GM19438 (cell line): ENCODE data around the gene JMJD8.

Source experiments
- ATAC-seq: cut with Tn5 transposase; IDR thresholded peaks from one replicate; pipeline ENCODE4 v1.9.1; 2021; ENCODE audit warnings: low read depth; ENCODE audit not compliant: unreplicated experiment

The JMJD8 gene

GRCh38 chr16:678209-678857, 5.8 kb downstream of the JMJD8 start:
- no peak for ATAC-seq

- no peak for ATAC-seq
These were observed 6.6 kb downstream of the JMJD8 start for GRCh38 chr16:677316-678190.

- no peak for ATAC-seq
These were observed 7.2 kb downstream of the JMJD8 start for GRCh38 chr16:676913-677312.

- ATAC-seq: no peak
These were observed 7.6 kb downstream of the JMJD8 start for GRCh38 chr16:676565-676902.

GRCh38 chr16:675884-676564, 8.1 kb downstream of the JMJD8 start:
- ATAC-seq: no peak

GRCh38 chr16:674968-675883, 8.9 kb downstream of the JMJD8 start, which contains the start of gene RHBDL1:
TSS of gene RHBDL1 (plus strand) at chr16:675671. CDS start at chr16:675791, 120 bp downstream.
- no peak for ATAC-seq

- no peak for ATAC-seq
These were observed 9.8 kb downstream of the JMJD8 start for GRCh38 chr16:674214-674881.

GRCh38 chr16:673399-673991, 10.6 kb downstream of the JMJD8 start:
- no peak for ATAC-seq

- no peak for ATAC-seq
These were observed 11.3 kb downstream of the JMJD8 start for GRCh38 chr16:672851-673250.

GRCh38 chr16:672371-672770, 11.8 kb downstream of the JMJD8 start:
- ATAC-seq: no peak

- ATAC-seq: no peak
These were observed 12.6 kb downstream of the JMJD8 start for GRCh38 chr16:671353-672131.

- ATAC-seq: no peak
These were observed 13.4 kb downstream of the JMJD8 start for GRCh38 chr16:670485-671352.

- ATAC-seq: no peak
These were observed 14.5 kb downstream of the JMJD8 start for GRCh38 chr16:669666-670065.

GRCh38 chr16:668519-669171, 15.5 kb downstream of the JMJD8 start:
- peak; percentile 6 for ATAC-seq

GRCh38 chr16:667780-668518, 16.2 kb downstream of the JMJD8 start, which contains the start of gene RHOT2:
TSS of gene RHOT2 (plus strand) at chr16:668132. CDS start at chr16:668200, 68 bp downstream.
- peak; percentile 85 for ATAC-seq

- no peak for ATAC-seq
These were observed 16.9 kb downstream of the JMJD8 start for GRCh38 chr16:667113-667779.
